Measurements from ENCODE around the gene TICAM1.
"Not testable (repeated sequence)": the region's sequence is repeated elsewhere in the genome, so short reads cannot be mapped to it uniquely, and the experiment has no call there.

TICAM1 gene

DNA sequence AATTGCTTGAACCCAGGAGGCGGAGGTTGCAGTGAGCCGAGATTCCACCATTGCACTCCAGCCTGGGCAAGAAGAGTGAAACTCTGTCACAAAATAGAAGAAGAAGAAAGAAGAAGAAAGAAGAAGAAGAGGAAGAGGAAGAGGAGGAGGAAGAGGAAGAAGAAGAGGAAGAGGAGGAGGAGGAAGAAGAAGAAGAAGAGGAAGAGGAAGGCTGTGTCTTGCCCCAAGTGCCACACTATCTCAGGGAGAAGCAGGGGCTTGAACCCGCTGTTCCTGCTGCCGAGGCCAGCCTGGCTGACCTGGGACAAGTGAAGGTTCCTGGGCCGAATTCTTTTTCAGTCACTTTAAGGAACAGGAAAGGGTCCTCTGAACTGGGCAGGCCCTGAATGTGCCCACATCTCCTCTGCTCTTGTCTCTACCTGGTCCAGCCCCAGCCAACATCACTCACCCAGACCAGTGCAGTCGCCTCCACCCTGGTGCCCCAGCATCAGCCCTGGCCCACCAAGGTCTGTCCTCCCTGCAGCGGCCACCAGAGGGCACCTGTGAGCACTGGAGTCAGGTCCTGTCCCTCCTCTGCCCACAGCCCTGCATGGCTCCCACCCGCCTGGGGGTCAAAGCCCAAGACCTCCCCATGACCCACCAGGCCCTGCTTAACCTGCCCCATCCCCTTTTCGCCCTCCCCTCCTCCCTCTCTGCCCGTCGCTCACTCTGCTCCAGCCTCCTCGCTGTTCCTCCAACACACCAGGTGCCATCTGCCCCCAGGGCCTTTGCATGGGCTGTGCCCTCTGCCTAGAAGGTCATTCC, 20.0 kb downstream of the TICAM1 start:
- DNase-seq, result peak; percentile 63
- no peaks in the 10 kb centered on the region for H3K27me3 ChIP-seq (replicated peaks)
- in situ Hi-C loops (cut with HindIII; ENCODE audit: low pct_ligation_motif_present, low sequenced_read_pairs), result no loop called here
- TF ChIP-seq, protein P1, sequence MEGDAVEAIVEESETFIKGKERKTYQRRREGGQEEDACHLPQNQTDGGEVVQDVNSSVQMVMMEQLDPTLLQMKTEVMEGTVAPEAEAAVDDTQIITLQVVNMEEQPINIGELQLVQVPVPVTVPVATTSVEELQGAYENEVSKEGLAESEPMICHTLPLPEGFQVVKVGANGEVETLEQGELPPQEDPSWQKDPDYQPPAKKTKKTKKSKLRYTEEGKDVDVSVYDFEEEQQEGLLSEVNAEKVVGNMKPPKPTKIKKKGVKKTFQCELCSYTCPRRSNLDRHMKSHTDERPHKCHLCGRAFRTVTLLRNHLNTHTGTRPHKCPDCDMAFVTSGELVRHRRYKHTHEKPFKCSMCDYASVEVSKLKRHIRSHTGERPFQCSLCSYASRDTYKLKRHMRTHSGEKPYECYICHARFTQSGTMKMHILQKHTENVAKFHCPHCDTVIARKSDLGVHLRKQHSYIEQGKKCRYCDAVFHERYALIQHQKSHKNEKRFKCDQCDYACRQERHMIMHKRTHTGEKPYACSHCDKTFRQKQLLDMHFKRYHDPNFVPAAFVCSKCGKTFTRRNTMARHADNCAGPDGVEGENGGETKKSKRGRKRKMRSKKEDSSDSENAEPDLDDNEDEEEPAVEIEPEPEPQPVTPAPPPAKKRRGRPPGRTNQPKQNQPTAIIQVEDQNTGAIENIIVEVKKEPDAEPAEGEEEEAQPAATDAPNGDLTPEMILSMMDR (IDR thresholded peaks at IDR 0.05; ENCODE audit: low read depth, low read length, missing control alignments), result peak; percentile 93
- H3K4me3 ChIP-seq (ENCODE audit: low read depth, low read length), result no peak overlapping the region
- peak overlapping the region; percentile 99 for H3K27ac ChIP-seq
- H3K36me3 ChIP-seq (replicated peaks), result peaks cover 6% of the 10 kb centered on the region

DNA sequence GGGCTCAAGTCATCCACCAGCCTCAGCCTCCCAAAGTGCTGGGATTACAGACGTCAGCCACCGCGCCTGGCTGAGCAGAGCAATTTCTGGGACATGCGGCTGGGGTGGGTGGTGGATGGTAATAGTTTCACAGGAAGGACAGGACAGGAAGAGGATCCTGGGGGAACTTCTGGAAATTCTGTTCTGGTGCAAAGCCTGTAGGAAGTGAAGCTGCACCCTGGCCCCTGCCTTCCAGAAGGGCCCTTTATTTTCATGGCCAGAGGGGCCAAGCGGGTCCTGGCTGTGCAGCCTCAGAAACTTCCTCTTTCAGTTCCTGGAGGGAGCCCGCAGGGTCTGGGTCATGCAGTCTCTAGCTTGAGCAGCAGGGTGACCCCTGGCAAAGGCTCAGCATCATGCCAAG, 24.3 kb downstream of the TICAM1 start:
- no peaks in the 10 kb centered on the region for H3K27me3 ChIP-seq (replicated peaks)
- H3K27ac ChIP-seq, result no peak overlapping the region
- TF ChIP-seq, protein P1 (IDR thresholded peaks at IDR 0.05; ENCODE audit: low read depth, low read length, missing control alignments), result no peak
- no peak for DNase-seq
- H3K36me3 ChIP-seq (replicated peaks), result no peaks in the 10 kb centered on the region
- H3K4me3 ChIP-seq (ENCODE audit: low read depth, low read length), result no peak overlapping the region
- in situ Hi-C loops (cut with HindIII; ENCODE audit: low pct_ligation_motif_present, low sequenced_read_pairs), result no loop called here

DNA sequence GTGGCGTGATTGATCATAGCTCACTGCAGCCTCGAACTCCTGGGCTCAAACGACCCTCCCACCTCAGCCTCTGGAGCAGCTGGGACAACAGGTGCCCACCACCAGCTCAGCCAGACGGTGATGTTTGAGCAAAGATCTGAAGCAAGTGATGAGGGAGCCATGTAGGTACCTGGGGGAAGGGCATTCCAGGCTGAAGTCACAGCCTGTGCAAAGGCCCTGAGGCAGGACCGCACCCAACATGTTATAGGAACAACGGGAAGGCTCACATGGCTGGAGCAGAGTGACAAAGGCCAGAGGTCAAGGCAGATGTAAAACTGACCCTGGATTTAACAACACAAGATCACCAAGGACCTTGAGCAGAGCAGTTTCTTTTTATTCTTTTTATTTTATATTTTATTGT, 25.1 kb downstream of the TICAM1 start:
- no peak for DNase-seq
- no peaks in the 10 kb centered on the region for H3K36me3 ChIP-seq (replicated peaks)
- no peak overlapping the region for H3K4me3 ChIP-seq (ENCODE audit: low read depth, low read length)
- no peaks in the 10 kb centered on the region for H3K27me3 ChIP-seq (replicated peaks)
- in situ Hi-C loops (cut with HindIII; ENCODE audit: low pct_ligation_motif_present, low sequenced_read_pairs), result no loop called here
- TF ChIP-seq, protein P1 (IDR thresholded peaks at IDR 0.05; ENCODE audit: low read depth, low read length, missing control alignments), result no peak
- H3K27ac ChIP-seq, result no peak overlapping the region

DNA sequence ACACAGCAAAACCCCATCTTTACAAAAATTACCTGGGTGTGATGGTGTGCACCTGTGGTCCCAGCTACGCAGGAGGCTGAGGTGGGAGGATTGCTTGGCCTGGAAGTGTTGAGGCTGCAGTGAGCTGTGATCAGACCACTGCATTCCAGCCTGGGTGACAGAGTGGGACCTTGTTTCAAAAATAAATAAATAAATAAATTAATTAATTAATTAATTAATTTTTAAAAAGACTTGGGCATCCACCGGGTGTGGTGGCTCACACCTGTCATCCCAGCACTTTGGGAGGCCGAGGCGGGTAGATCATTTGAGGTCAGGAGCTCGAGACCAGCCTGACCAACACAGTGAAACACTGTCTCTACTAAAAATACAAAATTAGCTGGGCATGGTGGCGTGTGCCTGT, 26.4 kb downstream of the TICAM1 start:
- in situ Hi-C loops (cut with HindIII; ENCODE audit: low pct_ligation_motif_present, low sequenced_read_pairs); H3K27ac ChIP-seq; H3K27me3 ChIP-seq (replicated peaks); H3K36me3 ChIP-seq (replicated peaks); H3K4me3 ChIP-seq (ENCODE audit: low read depth, low read length); DNase-seq: not testable (repeated sequence)

DNA sequence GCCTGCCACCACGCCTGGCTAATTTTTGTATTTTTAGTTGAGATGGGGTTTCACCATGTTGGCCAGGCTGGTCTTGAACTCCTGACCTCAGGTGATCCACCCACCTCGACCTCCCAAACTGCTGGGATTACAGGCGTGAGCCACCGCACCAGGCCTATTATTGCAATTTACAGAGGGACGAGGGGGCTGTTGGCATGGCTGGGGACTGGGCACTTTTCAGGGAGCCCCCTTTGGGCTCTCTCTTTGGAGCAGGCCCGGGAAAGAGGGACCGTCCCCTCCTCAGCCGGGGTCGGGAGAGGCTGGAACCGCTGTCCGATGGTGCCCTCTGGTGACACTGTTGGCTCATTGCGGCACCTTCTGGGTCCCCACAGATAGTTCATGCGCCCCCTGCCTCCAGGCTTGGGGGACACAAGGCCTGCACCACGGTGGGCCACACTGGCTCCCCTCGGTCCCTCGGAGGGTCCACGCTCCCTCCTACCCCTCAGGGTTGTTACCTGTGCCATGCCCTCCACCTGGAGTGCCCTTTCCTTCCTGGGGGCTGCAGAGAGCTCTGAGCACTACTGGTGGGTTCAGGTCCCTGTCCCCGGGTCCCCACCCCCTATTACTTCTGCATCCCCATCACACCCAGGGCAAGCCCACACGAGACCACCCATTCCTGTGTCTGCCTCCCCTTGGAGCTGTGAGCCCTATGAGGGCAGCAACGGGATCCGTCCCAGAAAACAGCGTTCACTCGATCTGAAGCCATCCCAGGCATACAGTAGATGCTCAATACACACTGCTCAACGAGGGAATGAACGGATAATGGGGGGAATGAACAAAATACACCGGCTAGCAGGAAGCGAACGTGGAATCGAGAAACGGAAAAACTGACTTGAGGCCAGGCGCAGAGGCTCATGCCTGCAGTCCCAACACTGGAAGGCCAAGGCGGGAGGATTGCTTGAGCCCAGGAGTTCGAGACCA, 27.5 kb downstream of the TICAM1 start:
- peak; percentile 34 for DNase-seq
- Histone ChIP-seq H3K4me3 (ENCODE audit: low read depth, low read length) (no peak overlapping the region), H3K27ac (no peak overlapping the region), H3K27me3 (replicated peaks) (no peaks in the 10 kb centered on the region), H3K36me3 (replicated peaks) (no peaks in the 10 kb centered on the region)
- TF ChIP-seq, protein P1 (IDR thresholded peaks at IDR 0.05; ENCODE audit: low read depth, low read length, missing control alignments), result peak; percentile 90
- in situ Hi-C loops (cut with HindIII; ENCODE audit: low pct_ligation_motif_present, low sequenced_read_pairs), result no loop called here

DNA sequence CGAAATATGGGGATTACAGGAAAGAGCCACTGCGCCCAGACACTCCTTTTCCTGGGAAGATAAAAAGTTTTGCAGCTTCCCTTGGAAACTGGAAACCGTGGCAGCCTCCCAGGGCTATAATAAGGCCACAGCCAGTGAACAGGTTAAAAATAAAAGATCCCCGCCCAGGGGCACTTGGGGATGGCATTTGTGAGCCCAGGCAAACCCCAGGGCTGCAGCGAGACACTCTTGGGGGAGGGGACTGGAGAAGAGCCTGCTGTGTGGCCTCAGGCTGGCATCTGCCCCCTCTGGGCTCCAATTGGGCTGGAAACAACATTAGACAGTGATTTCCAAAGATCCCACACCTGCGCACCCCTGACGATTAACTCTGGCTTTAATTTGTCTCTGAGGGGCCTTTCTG, 28.8 kb downstream of the TICAM1 start:
- no peak for DNase-seq
- in situ Hi-C loops (cut with HindIII; ENCODE audit: low pct_ligation_motif_present, low sequenced_read_pairs), result no loop called here
- TF ChIP-seq, protein P1 (IDR thresholded peaks at IDR 0.05; ENCODE audit: low read depth, low read length, missing control alignments), result no peak
- Histone ChIP-seq H3K27ac (no peak overlapping the region), H3K4me3 (ENCODE audit: low read depth, low read length) (no peak overlapping the region), H3K27me3 (replicated peaks) (no peaks in the 10 kb centered on the region), H3K36me3 (replicated peaks) (no peaks in the 10 kb centered on the region)

Data from brain microvascular endothelial cell (primary cell).